CD4-positive, alpha-beta T cell (primary cell): ENCODE data around the gene GJD2. TPM values are rescaled to one million over a fixed set of nuclear protein-coding genes. Genes with fewer than 3 reads are reported as not detected.

Experiments
- ATAC-seq: fragments of 200-7000 bp; cut with Tn5 transposase; one replicate; pipeline ENCODE4 v1.10.0; 2022; ENCODE audit warnings: mild to moderate bottlenecking; ENCODE audit not compliant: poor library complexity
- CTCF ChIA-PET: fragments of 350-600 bp; sonication (Branson Sonifier 250); formaldehyde crosslinking; loops from one replicate; lab custom pipeline; 2021; ENCODE audit warnings: antibody characterized with exemption, inconsistent platforms; lab: Charles Lee
- POLR2A ChIA-PET: fragments of 350-600 bp; sonication (Branson Sonifier 250); formaldehyde crosslinking; loops from one replicate; lab custom pipeline; 2021; ENCODE audit warnings: antibody characterized with exemption, inconsistent platforms; lab: Charles Lee
- DNase-seq, 14 experiments: peaks; one replicate each; pipeline ENCODE4 v3.0.0-alpha.2; 2013 to 2020; ENCODE audit warnings: mixed read lengths in 2 of 14
- H3K27ac ChIP-seq, 2 donors: one replicate each; pipeline versions ENCODE4 v1.5.1 to v1.7.0; 2013; ENCODE audit warnings: low read length in 2 of 2, low read depth in 1 of 2, mild to moderate bottlenecking in 1 of 2
- H3K27me3 ChIP-seq, 2 experiments: 1 replicate in 1 of 2; 2 replicates in 1 of 2; pipeline versions ENCODE4 v1.6.1 to v1.7.0; 2013; ENCODE audit warnings: low read length in 2 of 2, control low read depth in 1 of 2, mild to moderate bottlenecking in 1 of 2, moderate library complexity in 1 of 2; ENCODE audit not compliant: insufficient read depth in 2 of 2, control insufficient read depth in 1 of 2
- H3K36me3 ChIP-seq: one replicate; pipeline ENCODE4 v1.6.1; 2013; ENCODE audit warnings: low read length, control low read depth; ENCODE audit not compliant: insufficient read depth
- H3K4me1 ChIP-seq: one replicate; pipeline ENCODE4 v1.6.1; 2013; ENCODE audit warnings: low read length, control low read depth; ENCODE audit not compliant: insufficient read depth
- H3K4me3 ChIP-seq: one replicate; pipeline ENCODE4 v1.5.1; 2013; ENCODE audit warnings: mild to moderate bottlenecking, low read length, moderate library complexity
- H3K9me3 ChIP-seq, 2 experiments: 1 replicate in 1 of 2; 2 replicates in 1 of 2; pipeline versions ENCODE4 v1.6.1 to v1.7.0; 2013; ENCODE audit warnings: low read length in 2 of 2, mild to moderate bottlenecking in 2 of 2, control low read depth in 1 of 2, moderate library complexity in 1 of 2; ENCODE audit not compliant: control insufficient read depth in 1 of 2, insufficient read depth in 1 of 2
- H3K27ac Mint-ChIP-seq: one replicate; pipeline ENCODE4 v1.8.0; 2020; ENCODE audit warnings: mixed read lengths
- H3K27me3 Mint-ChIP-seq: one replicate; pipeline ENCODE4 v1.8.0; 2021; ENCODE audit warnings: mixed read lengths
- H3K36me3 Mint-ChIP-seq: one replicate; pipeline ENCODE4 v1.8.0; 2021; ENCODE audit warnings: low read depth, mixed read lengths
- H3K4me1 Mint-ChIP-seq: one replicate; pipeline ENCODE4 v1.8.0; 2021; ENCODE audit warnings: low read depth, mixed read lengths
- H3K4me3 Mint-ChIP-seq: one replicate; pipeline ENCODE4 v1.8.0; 2020; ENCODE audit warnings: mild to moderate bottlenecking, mixed read lengths
- H3K9me3 Mint-ChIP-seq: one replicate; pipeline ENCODE4 v1.8.0; 2020; ENCODE audit warnings: mixed read lengths
- CTCF ChIP-seq: fragments of 200-600 bp; IDR thresholded peaks from one replicate; pipeline ENCODE4 v1.8.0; 2022; ENCODE audit warnings: antibody characterized with exemption, mild to moderate bottlenecking
- intact Hi-C, 2 experiments: fragments of 100-400 bp; cut with DNase I in 1 of 2; cut with micrococcal nuclease in 1 of 2; formaldehyde crosslinking; loops; one replicate each; pipeline versions ENCODE4 v1.15.1 to v1.9.0; 2023 to 2025; cut with DNase I, micrococcal nuclease
- total RNA-seq, 174 experiments: library from RNA in 2 of 174; stranded (reverse) in 2 of 174; gene quantifications; one replicate each; pipeline ENCODE4 v1.2.3 and lab custom pipeline; 2021 to 2026

GJD2 gene
- total RNA-seq, 2 experiments from 2014 or later, result not detected

GRCh38 chr15:34734303-34734702 is 20.5 kb downstream of the GJD2 start:
- CTCF ChIA-PET, result no interaction called here

GRCh38 chr15:34733621-34734020 is 21.2 kb downstream of the GJD2 start:
- Histone ChIP-seq H3K4me3 (no peak overlapping the region), H3K27ac (no peak overlapping the region), H3K9me3 (no peaks in the 10 kb centered on the region), H3K4me1 (no peaks in the 10 kb centered on the region), H3K36me3 (no peaks in the 10 kb centered on the region), H3K27me3 (peaks cover 0 to 5% of the 10 kb centered on the region in 2 experiments)
- intact Hi-C loops, result no loop called here
- TF ChIP-seq CTCF, result no peak
- POLR2A ChIA-PET, result no interaction called here
- no peak for ATAC-seq
- no peak overlapping the region for H3K27ac Mint-ChIP-seq
- no peaks in the 10 kb centered on the region for H3K9me3 Mint-ChIP-seq
- CTCF ChIA-PET, result no interaction called here
- H3K36me3 Mint-ChIP-seq, result no peaks in the 10 kb centered on the region
- peaks cover 36% of the 10 kb centered on the region for H3K27me3 Mint-ChIP-seq
- no peaks in the 10 kb centered on the region for H3K4me1 Mint-ChIP-seq
- no peak for DNase-seq
- H3K4me3 Mint-ChIP-seq, result no peak overlapping the region

More at GRCh38 chr15:34734303-34734702, 20.5 kb downstream of the GJD2 start:
- intact Hi-C loops, result no loop called here
- no peak for TF ChIP-seq CTCF
- Mint-ChIP-seq H3K4me1 (no peaks in the 10 kb centered on the region), H3K9me3 (no peaks in the 10 kb centered on the region), H3K4me3 (no peak overlapping the region), H3K27me3 (peaks cover 34% of the 10 kb centered on the region), H3K27ac (no peak overlapping the region), H3K36me3 (no peaks in the 10 kb centered on the region)
- DNase-seq (no peak), ATAC-seq (no peak)
- Histone ChIP-seq H3K9me3 (no peaks in the 10 kb centered on the region), H3K4me3 (no peak overlapping the region), H3K27me3 (peaks cover 0 to 5% of the 10 kb centered on the region in 2 experiments), H3K4me1 (no peaks in the 10 kb centered on the region), H3K27ac (no peak overlapping the region), H3K36me3 (no peaks in the 10 kb centered on the region)
- POLR2A ChIA-PET, result no interaction called here

GRCh38 chr15:34732430-34732829 is 22.4 kb downstream of the GJD2 start:
- no peak overlapping the region for H3K4me3 Mint-ChIP-seq
- no peaks in the 10 kb centered on the region for H3K36me3 ChIP-seq
- no peaks in the 10 kb centered on the region for H3K9me3 ChIP-seq
- H3K4me1 ChIP-seq, result no peaks in the 10 kb centered on the region
- no peak for TF ChIP-seq CTCF
- no peaks in the 10 kb centered on the region for H3K36me3 Mint-ChIP-seq
- H3K27ac Mint-ChIP-seq, result no peak overlapping the region
- H3K4me1 Mint-ChIP-seq, result no peaks in the 10 kb centered on the region
- CTCF ChIA-PET, result no interaction called here
- no peak for DNase-seq
- H3K27ac ChIP-seq, result no peak overlapping the region
- no peak for ATAC-seq
- peaks cover 0 to 5% of the 10 kb centered on the region in 2 experiments for H3K27me3 ChIP-seq
- intact Hi-C loops, result no loop called here
- no peaks in the 10 kb centered on the region for H3K9me3 Mint-ChIP-seq
- H3K27me3 Mint-ChIP-seq, result peaks cover 32% of the 10 kb centered on the region
- no peak overlapping the region for H3K4me3 ChIP-seq
- POLR2A ChIA-PET, result no interaction called here
